ENCODE data around the gene CLK4.
A peak's percentile ranks its signal among the peaks of the same experiment; 100 is the strongest.

Gene CLK4

GRCh38 chr5:178626484-178627258, at the start of gene CLK4:
TSS of gene CLK4 (minus strand) at chr5:178627050. CDS start at chr5:178623416, 3,634 bp downstream.
- peak within 1 kb of the TSS; percentile 63 for H3K27ac ChIP-seq (ENCODE audit: low read length)
- H3K4me3 ChIP-seq (ENCODE audit: low read length), result peak within 1 kb of the TSS; percentile 91
- H3K9me3 ChIP-seq (ENCODE audit: control insufficient read depth, low read depth, low read length), result no peaks in the 10 kb centered on the region
- H3K36me3 ChIP-seq (ENCODE audit: control insufficient read depth, low read depth, low read length), result peaks cover 13% of the 10 kb centered on the region
- H3K4me1 ChIP-seq (ENCODE audit: control insufficient read depth, low read depth, low read length), result peaks cover 23% of the 10 kb centered on the region
- H3K27me3 ChIP-seq (ENCODE audit: control insufficient read depth, insufficient read depth, low read length), result peaks cover 15% of the 10 kb centered on the region
- H3K9ac ChIP-seq (ENCODE audit: low read length), result peak within 1 kb of the TSS; percentile 96

GRCh38 chr5:178675922-178676321, 49.1 kb upstream of the CLK4 start:
- Histone ChIP-seq H3K4me1 (ENCODE audit: control insufficient read depth, low read depth, low read length) (no peaks in the 10 kb centered on the region), H3K9me3 (ENCODE audit: control insufficient read depth, low read depth, low read length) (no peaks in the 10 kb centered on the region), H3K36me3 (ENCODE audit: control insufficient read depth, low read depth, low read length) (no peaks in the 10 kb centered on the region), H3K4me3 (ENCODE audit: low read length) (no peak overlapping the region), H3K27ac (ENCODE audit: low read length) (no peak overlapping the region), H3K9ac (ENCODE audit: low read length) (no peak overlapping the region), H3K27me3 (ENCODE audit: control insufficient read depth, insufficient read depth, low read length) (no peaks in the 10 kb centered on the region)

GRCh38 chr5:178674334-178674733, 47.5 kb upstream of the CLK4 start:
- H3K27ac ChIP-seq (ENCODE audit: low read length), result no peak overlapping the region
- H3K4me3 ChIP-seq (ENCODE audit: low read length), result no peak overlapping the region
- no peaks in the 10 kb centered on the region for H3K36me3 ChIP-seq (ENCODE audit: control insufficient read depth, low read depth, low read length)
- H3K27me3 ChIP-seq (ENCODE audit: control insufficient read depth, insufficient read depth, low read length), result no peaks in the 10 kb centered on the region
- H3K9ac ChIP-seq (ENCODE audit: low read length), result no peak overlapping the region
- H3K4me1 ChIP-seq (ENCODE audit: control insufficient read depth, low read depth, low read length), result no peaks in the 10 kb centered on the region
- H3K9me3 ChIP-seq (ENCODE audit: control insufficient read depth, low read depth, low read length), result no peaks in the 10 kb centered on the region

- Histone ChIP-seq H3K36me3 (ENCODE audit: control insufficient read depth, low read depth, low read length) (no peaks in the 10 kb centered on the region), H3K9ac (ENCODE audit: low read length) (no peak overlapping the region), H3K4me3 (ENCODE audit: low read length) (no peak overlapping the region), H3K27me3 (ENCODE audit: control insufficient read depth, insufficient read depth, low read length) (no peaks in the 10 kb centered on the region), H3K9me3 (ENCODE audit: control insufficient read depth, low read depth, low read length) (no peaks in the 10 kb centered on the region), H3K4me1 (ENCODE audit: control insufficient read depth, low read depth, low read length) (no peaks in the 10 kb centered on the region), H3K27ac (ENCODE audit: low read length) (no peak overlapping the region)
Measured at GRCh38 chr5:178673801-178674295, 47.0 kb upstream of the CLK4 start.

GRCh38 chr5:178672630-178673029, 45.8 kb upstream of the CLK4 start:
- Histone ChIP-seq H3K27me3 (ENCODE audit: control insufficient read depth, insufficient read depth, low read length) (no peaks in the 10 kb centered on the region), H3K4me3 (ENCODE audit: low read length) (no peak overlapping the region), H3K27ac (ENCODE audit: low read length) (no peak overlapping the region), H3K4me1 (ENCODE audit: control insufficient read depth, low read depth, low read length) (no peaks in the 10 kb centered on the region), H3K9me3 (ENCODE audit: control insufficient read depth, low read depth, low read length) (no peaks in the 10 kb centered on the region), H3K9ac (ENCODE audit: low read length) (no peak overlapping the region), H3K36me3 (ENCODE audit: control insufficient read depth, low read depth, low read length) (no peaks in the 10 kb centered on the region)

GRCh38 chr5:178671602-178672144, 44.8 kb upstream of the CLK4 start:
- H3K9me3 ChIP-seq (ENCODE audit: control insufficient read depth, low read depth, low read length), result no peaks in the 10 kb centered on the region
- no peaks in the 10 kb centered on the region for H3K36me3 ChIP-seq (ENCODE audit: control insufficient read depth, low read depth, low read length)
- no peaks in the 10 kb centered on the region for H3K4me1 ChIP-seq (ENCODE audit: control insufficient read depth, low read depth, low read length)
- no peak overlapping the region for H3K9ac ChIP-seq (ENCODE audit: low read length)
- H3K27ac ChIP-seq (ENCODE audit: low read length), result no peak overlapping the region
- H3K27me3 ChIP-seq (ENCODE audit: control insufficient read depth, insufficient read depth, low read length), result no peaks in the 10 kb centered on the region
- no peak overlapping the region for H3K4me3 ChIP-seq (ENCODE audit: low read length)

GRCh38 chr5:178670351-178670885, 43.6 kb upstream of the CLK4 start:
- Histone ChIP-seq H3K36me3 (ENCODE audit: control insufficient read depth, low read depth, low read length) (no peaks in the 10 kb centered on the region), H3K27ac (ENCODE audit: low read length) (no peak overlapping the region), H3K4me3 (ENCODE audit: low read length) (no peak overlapping the region), H3K9me3 (ENCODE audit: control insufficient read depth, low read depth, low read length) (no peaks in the 10 kb centered on the region), H3K27me3 (ENCODE audit: control insufficient read depth, insufficient read depth, low read length) (no peaks in the 10 kb centered on the region), H3K9ac (ENCODE audit: low read length) (no peak overlapping the region), H3K4me1 (ENCODE audit: control insufficient read depth, low read depth, low read length) (no peaks in the 10 kb centered on the region)

GRCh38 chr5:178668579-178668978, 41.7 kb upstream of the CLK4 start:
- Histone ChIP-seq H3K27ac (ENCODE audit: low read length) (no peak overlapping the region), H3K9me3 (ENCODE audit: control insufficient read depth, low read depth, low read length) (no peaks in the 10 kb centered on the region), H3K36me3 (ENCODE audit: control insufficient read depth, low read depth, low read length) (no peaks in the 10 kb centered on the region), H3K4me1 (ENCODE audit: control insufficient read depth, low read depth, low read length) (no peaks in the 10 kb centered on the region), H3K4me3 (ENCODE audit: low read length) (no peak overlapping the region), H3K27me3 (ENCODE audit: control insufficient read depth, insufficient read depth, low read length) (no peaks in the 10 kb centered on the region), H3K9ac (ENCODE audit: low read length) (no peak overlapping the region)

GRCh38 chr5:178667688-178668087, 40.8 kb upstream of the CLK4 start:
- no peak overlapping the region for H3K9ac ChIP-seq (ENCODE audit: low read length)
- no peaks in the 10 kb centered on the region for H3K9me3 ChIP-seq (ENCODE audit: control insufficient read depth, low read depth, low read length)
- no peaks in the 10 kb centered on the region for H3K27me3 ChIP-seq (ENCODE audit: control insufficient read depth, insufficient read depth, low read length)
- no peak overlapping the region for H3K27ac ChIP-seq (ENCODE audit: low read length)
- H3K4me3 ChIP-seq (ENCODE audit: low read length), result no peak overlapping the region
- H3K36me3 ChIP-seq (ENCODE audit: control insufficient read depth, low read depth, low read length), result no peaks in the 10 kb centered on the region
- H3K4me1 ChIP-seq (ENCODE audit: control insufficient read depth, low read depth, low read length), result no peaks in the 10 kb centered on the region

- no peaks in the 10 kb centered on the region for H3K27me3 ChIP-seq (ENCODE audit: control insufficient read depth, insufficient read depth, low read length)
- H3K36me3 ChIP-seq (ENCODE audit: control insufficient read depth, low read depth, low read length), result no peaks in the 10 kb centered on the region
- H3K27ac ChIP-seq (ENCODE audit: low read length), result no peak overlapping the region
- H3K9ac ChIP-seq (ENCODE audit: low read length), result no peak overlapping the region
- no peak overlapping the region for H3K4me3 ChIP-seq (ENCODE audit: low read length)
- no peaks in the 10 kb centered on the region for H3K9me3 ChIP-seq (ENCODE audit: control insufficient read depth, low read depth, low read length)
- no peaks in the 10 kb centered on the region for H3K4me1 ChIP-seq (ENCODE audit: control insufficient read depth, low read depth, low read length)
Measured at GRCh38 chr5:178667101-178667500, 40.3 kb upstream of the CLK4 start.

GRCh38 chr5:178664141-178664540, 37.3 kb upstream of the CLK4 start:
- H3K27me3 ChIP-seq (ENCODE audit: control insufficient read depth, insufficient read depth, low read length), result no peaks in the 10 kb centered on the region

GRCh38 chr5:178662541-178662860, 35.7 kb upstream of the CLK4 start:
- H3K9me3 ChIP-seq (ENCODE audit: control insufficient read depth, low read depth, low read length), result no peaks in the 10 kb centered on the region

More at GRCh38 chr5:178664141-178664540, 37.3 kb upstream of the CLK4 start:
- Histone ChIP-seq H3K9ac (ENCODE audit: low read length) (no peak overlapping the region), H3K4me1 (ENCODE audit: control insufficient read depth, low read depth, low read length) (no peaks in the 10 kb centered on the region), H3K4me3 (ENCODE audit: low read length) (no peak overlapping the region), H3K27ac (ENCODE audit: low read length) (no peak overlapping the region), H3K36me3 (ENCODE audit: control insufficient read depth, low read depth, low read length) (no peaks in the 10 kb centered on the region), H3K9me3 (ENCODE audit: control insufficient read depth, low read depth, low read length) (no peaks in the 10 kb centered on the region)

More at GRCh38 chr5:178662541-178662860, 35.7 kb upstream of the CLK4 start:
- Histone ChIP-seq H3K27ac (ENCODE audit: low read length) (no peak overlapping the region), H3K27me3 (ENCODE audit: control insufficient read depth, insufficient read depth, low read length) (no peaks in the 10 kb centered on the region), H3K36me3 (ENCODE audit: control insufficient read depth, low read depth, low read length) (no peaks in the 10 kb centered on the region), H3K9ac (ENCODE audit: low read length) (no peak overlapping the region), H3K4me3 (ENCODE audit: low read length) (no peak overlapping the region), H3K4me1 (ENCODE audit: control insufficient read depth, low read depth, low read length) (no peaks in the 10 kb centered on the region)
